AG09319 (cell line): ENCODE data around the gene GNA12.
"Not testable (repeated sequence)": the region's sequence is repeated elsewhere in the genome, so short reads cannot be mapped to it uniquely, and the experiment has no call there.

ENCODE experiments used
- DNase-seq: peaks from one replicate; pipeline ENCODE4 v3.0.0-alpha.2; 2010; ENCODE audit warnings: low read depth; ENCODE audit errors: extremely low read depth
- CTCF ChIP-seq: IDR thresholded peaks from 2 replicates; pipeline ENCODE4 v1.5.1; 2011; ENCODE audit warnings: low read depth, mild to moderate bottlenecking, inconsistent platforms, low read length, moderate library complexity

The GNA12 gene

GRCh38 chr7:2732959-2733584, 111.0 kb downstream of the GNA12 start:
- DNase-seq = no peak
- no peak for TF ChIP-seq CTCF

- DNase-seq = no peak
- no peak for TF ChIP-seq CTCF
Measured at GRCh38 chr7:2732388-2732787, 111.7 kb downstream of the GNA12 start.

GRCh38 chr7:2730846-2731770, 113.0 kb downstream of the GNA12 start:
- no peak for DNase-seq
- TF ChIP-seq CTCF = no peak

GRCh38 chr7:2729893-2730716, 114.0 kb downstream of the GNA12 start:
- no peak for TF ChIP-seq CTCF
- DNase-seq = no peak

- TF ChIP-seq CTCF = no peak
- no peak for DNase-seq
Measured at GRCh38 chr7:2729031-2729892, 114.8 kb downstream of the GNA12 start.

- TF ChIP-seq CTCF = no peak
- DNase-seq = no peak
Measured at GRCh38 chr7:2728316-2729030, 115.6 kb downstream of the GNA12 start.

- DNase-seq = not testable (repeated sequence)
Measured at GRCh38 chr7:2727206-2727605, 116.9 kb downstream of the GNA12 start.
